Activated CD4-positive, CD25-positive, alpha-beta regulatory T cell (primary cell): ENCODE measurements around the gene MAML3.
A peak's percentile ranks its signal among the peaks of the same experiment; 100 is the strongest.

Source experiments
- DNase-seq, 4 experiments: peaks; one replicate each; lab custom pipeline; 2025; lab: John Stamatoyannopoulos, UW

The MAML3 gene

GRCh38 chr4:140099983-140100382 lies 54.0 kb downstream of the MAML3 start:
- DNase-seq, result no peak

- no peak for DNase-seq
Observed at GRCh38 chr4:140098455-140099160, 55.4 kb downstream of the MAML3 start.

GRCh38 chr4:140097572-140097971 lies 56.4 kb downstream of the MAML3 start:
- DNase-seq, result no peak

- DNase-seq, result no peak
Observed at GRCh38 chr4:140096921-140097320, 57.1 kb downstream of the MAML3 start.

GRCh38 chr4:140096483-140096861 lies 57.5 kb downstream of the MAML3 start:
- no peak for DNase-seq

GRCh38 chr4:140095694-140096482 lies 58.1 kb downstream of the MAML3 start:
- peak; percentile 6 to 42 (median 25) for DNase-seq

GRCh38 chr4:140094438-140095420 lies 59.3 kb downstream of the MAML3 start:
- DNase-seq, result peak in 3 of 4 experiments; percentile 4 to 15 (median 9)

GRCh38 chr4:140092094-140092851 lies 61.7 kb downstream of the MAML3 start:
- DNase-seq, result no peak

- DNase-seq, result no peak
Observed at GRCh38 chr4:140091305-140091704, 62.7 kb downstream of the MAML3 start.

GRCh38 chr4:140090215-140090731 lies 63.7 kb downstream of the MAML3 start:
- DNase-seq, result no peak

GRCh38 chr4:140089216-140089615 lies 64.8 kb downstream of the MAML3 start:
- no peak for DNase-seq

- no peak for DNase-seq
Observed at GRCh38 chr4:140088323-140088967, 65.5 kb downstream of the MAML3 start.

GRCh38 chr4:140085881-140086280 lies 68.1 kb downstream of the MAML3 start:
- DNase-seq, result no peak

GRCh38 chr4:140085062-140085622 lies 68.8 kb downstream of the MAML3 start:
- DNase-seq, result no peak

GRCh38 chr4:140084385-140084784 lies 69.6 kb downstream of the MAML3 start:
- DNase-seq, result no peak

GRCh38 chr4:140082391-140082755 lies 71.6 kb downstream of the MAML3 start:
- no peak for DNase-seq

- no peak for DNase-seq
Observed at GRCh38 chr4:140081641-140082390, 72.2 kb downstream of the MAML3 start.

GRCh38 chr4:140080883-140081282 lies 73.1 kb downstream of the MAML3 start:
- no peak for DNase-seq

GRCh38 chr4:140078366-140078765 lies 75.6 kb downstream of the MAML3 start:
- DNase-seq, result no peak

- no peak for DNase-seq
Observed at GRCh38 chr4:140076307-140076706, 77.7 kb downstream of the MAML3 start.
